Measurements from ENCODE around the gene FBXO42.
A peak's percentile ranks its signal among the peaks of the same experiment; 100 is the strongest.
"Not testable (repeated sequence)": the region's sequence is repeated elsewhere in the genome, so short reads cannot be mapped to it uniquely, and the experiment has no call there.

The FBXO42 gene

GRCh38 chr1:16371725-16372124 lies 19.4 kb upstream of the FBXO42 start:
- no peak for DNase-seq

GRCh38 chr1:16369821-16370220 lies 17.5 kb upstream of the FBXO42 start:
- DNase-seq = no peak

GRCh38 chr1:16367968-16368890 lies 15.9 kb upstream of the FBXO42 start:
- DNase-seq = no peak

- peak; percentile 93 to 94 for DNase-seq
These were observed 15.1 kb upstream of the FBXO42 start for GRCh38 chr1:16367258-16367967.

GRCh38 chr1:16366722-16367257 lies 14.5 kb upstream of the FBXO42 start, which contains the start of gene SZRD1:
TSS of gene SZRD1 (plus strand) at chr1:16367242. CDS start at chr1:16367258, 16 bp downstream.
- DNase-seq = peak; percentile 97 to 99

- DNase-seq = not testable (repeated sequence)
These were observed 12.8 kb upstream of the FBXO42 start for GRCh38 chr1:16365146-16365498.

- no peak for DNase-seq
These were observed 4.6 kb upstream of the FBXO42 start for GRCh38 chr1:16356867-16357266.

GRCh38 chr1:16354619-16355018 lies 2.3 kb upstream of the FBXO42 start:
- DNase-seq = no peak

GRCh38 chr1:16352842-16353535 lies 709 bp upstream of the FBXO42 start:
- no peak for DNase-seq

- no peak for DNase-seq
These were observed 755 bp downstream of the FBXO42 start for GRCh38 chr1:16351456-16351993.

- DNase-seq = no peak
These were observed 2.4 kb downstream of the FBXO42 start for GRCh38 chr1:16349847-16350406.

GRCh38 chr1:16348414-16349182 lies 3.7 kb downstream of the FBXO42 start:
- DNase-seq = no peak

GRCh38 chr1:16343276-16343675 lies 9.0 kb downstream of the FBXO42 start:
- not testable (repeated sequence) for DNase-seq

- no peak for DNase-seq
These were observed 9.8 kb downstream of the FBXO42 start for GRCh38 chr1:16342331-16343062.

- DNase-seq = no peak
These were observed 11.6 kb downstream of the FBXO42 start for GRCh38 chr1:16340673-16341072.

GRCh38 chr1:16338961-16339360 lies 13.3 kb downstream of the FBXO42 start:
- no peak for DNase-seq

- DNase-seq = no peak
These were observed 17.5 kb downstream of the FBXO42 start for GRCh38 chr1:16334655-16335340.

GRCh38 chr1:16326833-16327404 lies 25.4 kb downstream of the FBXO42 start:
- DNase-seq = no peak

- no peak for DNase-seq
These were observed 27.8 kb downstream of the FBXO42 start for GRCh38 chr1:16324456-16324890.
